ENCODE data around the gene NOP53.
"Not testable (repeated sequence)": the region's sequence is repeated elsewhere in the genome, so short reads cannot be mapped to it uniquely, and the experiment has no call there.

NOP53 gene

GRCh38 chr19:47755065-47755761, 9.9 kb downstream of the NOP53 start:
- no peak for DNase-seq (ENCODE audit: low spot score)

- DNase-seq (ENCODE audit: low spot score), result no peak
Measured at GRCh38 chr19:47755762-47756626, 10.6 kb downstream of the NOP53 start.

- DNase-seq (ENCODE audit: low spot score), result no peak
Measured at GRCh38 chr19:47756627-47756929, 11.2 kb downstream of the NOP53 start.

GRCh38 chr19:47756953-47757608, 11.7 kb downstream of the NOP53 start:
- DNase-seq (ENCODE audit: low spot score), result no peak

- no peak for DNase-seq (ENCODE audit: low spot score)
Measured at GRCh38 chr19:47757617-47758442, 12.5 kb downstream of the NOP53 start.

- no peak for DNase-seq (ENCODE audit: low spot score)
Measured at GRCh38 chr19:47758443-47758804, 13.1 kb downstream of the NOP53 start.

GRCh38 chr19:47760632-47760999, 15.3 kb downstream of the NOP53 start:
- DNase-seq (ENCODE audit: low spot score), result no peak

- DNase-seq (ENCODE audit: low spot score), result no peak
Measured at GRCh38 chr19:47761566-47761965, 16.2 kb downstream of the NOP53 start.

- DNase-seq (ENCODE audit: low spot score), result no peak
Measured at GRCh38 chr19:47762151-47762550, 16.8 kb downstream of the NOP53 start.

- DNase-seq (ENCODE audit: low spot score), result no peak
Measured at GRCh38 chr19:47762615-47763308, 17.4 kb downstream of the NOP53 start.

GRCh38 chr19:47764705-47765104, 19.4 kb downstream of the NOP53 start:
- not testable (repeated sequence) for DNase-seq (ENCODE audit: low spot score)

GRCh38 chr19:47765523-47766358, 20.4 kb downstream of the NOP53 start:
- DNase-seq (ENCODE audit: low spot score), result peak; percentile 70

GRCh38 chr19:47766359-47766620, 20.9 kb downstream of the NOP53 start:
- no peak for DNase-seq (ENCODE audit: low spot score)

GRCh38 chr19:47766670-47767069, 21.3 kb downstream of the NOP53 start:
- DNase-seq (ENCODE audit: low spot score), result no peak

- no peak for DNase-seq (ENCODE audit: low spot score)
Measured at GRCh38 chr19:47767349-47767748, 22.0 kb downstream of the NOP53 start.

GRCh38 chr19:47768604-47769003, 23.3 kb downstream of the NOP53 start:
- DNase-seq (ENCODE audit: low spot score), result no peak

- DNase-seq (ENCODE audit: low spot score), result no peak
Measured at GRCh38 chr19:47769534-47769933, 24.2 kb downstream of the NOP53 start.

GRCh38 chr19:47771291-47771690, 25.9 kb downstream of the NOP53 start:
- not testable (repeated sequence) for DNase-seq (ENCODE audit: low spot score)

- DNase-seq (ENCODE audit: low spot score), result peak; percentile 67
Measured at GRCh38 chr19:47776568-47776967, 31.2 kb downstream of the NOP53 start.

GRCh38 chr19:47777245-47778048, 32.1 kb downstream of the NOP53 start:
- DNase-seq (ENCODE audit: low spot score), result not testable (repeated sequence)
